Spleen (tissue), 11 donors: Measurements from ENCODE around the gene ADAMTS12. TPM values are rescaled to one million over a fixed set of nuclear protein-coding genes. Genes with fewer than 3 reads are reported as not detected.

ENCODE experiments used
- DNase-seq: peaks from one replicate; pipeline ENCODE4 v3.0.0-alpha.2; 2020
- H3K27ac ChIP-seq, 8 donors: fragments of 200-600 bp; sonication (generic) in 7 of 8; 1 replicate in 4 of 8; 2 replicates in 4 of 8; pipeline versions ENCODE4 v1.5.0 to v1.8.0; 2016 to 2021; ENCODE audit warnings: inconsistent platforms in 4 of 8, mild to moderate bottlenecking in 4 of 8, moderate library complexity in 1 of 8
- H3K27me3 ChIP-seq, 7 donors: fragments of 200-600 bp; sonication (generic) in 6 of 7; replicated peaks in 1 of 7; 1 replicate in 4 of 7; 2 replicates in 3 of 7; pipeline versions ENCODE4 v1.5.0 to v1.8.0; 2016 to 2021; ENCODE audit warnings: inconsistent platforms in 3 of 7, mild to moderate bottlenecking in 1 of 7
- H3K36me3 ChIP-seq, 6 donors: fragments of 200-600 bp; sonication (generic) in 5 of 6; 1 replicate in 4 of 6; 2 replicates in 2 of 6; pipeline versions ENCODE4 v1.5.0 to v1.8.0; 2016 to 2021; ENCODE audit warnings: inconsistent platforms in 2 of 6
- H3K4me1 ChIP-seq, 6 donors: fragments of 200-600 bp; sonication (generic) in 5 of 6; 1 replicate in 3 of 6; 2 replicates in 3 of 6; pipeline versions ENCODE4 v1.5.0 to v1.8.0; 2016 to 2021; ENCODE audit warnings: inconsistent platforms in 3 of 6
- H3K4me3 ChIP-seq, 8 donors: fragments of 200-600 bp; sonication (generic) in 7 of 8; 1 replicate in 4 of 8; 2 replicates in 4 of 8; pipeline versions ENCODE4 v1.5.0 to v1.8.0; 2016 to 2021; ENCODE audit warnings: inconsistent platforms in 4 of 8, mild to moderate bottlenecking in 4 of 8, moderate library complexity in 2 of 8
- H3K9me3 ChIP-seq, 8 donors: fragments of 200-600 bp; sonication (generic) in 7 of 8; 1 replicate in 4 of 8; 2 replicates in 4 of 8; pipeline versions ENCODE4 v1.5.0 to v1.8.0; 2016 to 2021; ENCODE audit warnings: inconsistent platforms in 4 of 8
- CTCF ChIP-seq, 11 experiments: fragments of 200-600 bp in 7 of 11; fragments of 450-650 bp in 4 of 11; sonication (generic) in 4 of 11; IDR thresholded peaks in 8 of 11; conservative IDR thresholded peaks in 3 of 11; 1 replicate in 7 of 11; 2 replicates in 4 of 11; pipeline versions ENCODE4 v1.4.0 to v1.8.0; 2016 to 2021; ENCODE audit warnings: antibody characterized with exemption in 11 of 11, inconsistent platforms in 4 of 11, mild to moderate bottlenecking in 1 of 11
- POLR2A ChIP-seq, 3 donors: fragments of 450-650 bp; IDR thresholded peaks; one replicate each; pipeline ENCODE4 v1.5.1; 2017; ENCODE audit warnings: antibody characterized with exemption in 3 of 3, mild to moderate bottlenecking in 1 of 3
- POLR2AphosphoS5 ChIP-seq, 3 donors: sonication (generic); formaldehyde crosslinking; IDR thresholded peaks; one replicate each; pipeline ENCODE4 v1.5.1; 2017; ENCODE audit warnings: antibody characterized with exemption in 3 of 3
- WGBS, 5 donors: extraction: QIAGEN DNeasy Blood & Tissue Kit in 3 of 5; methylation state at CpG; one replicate each; pipeline versions ENCODE4 v1.1.5 to v1.1.7; 2013 to 2018; 5-methylcytosine and 5-hydroxymethylcytosine counted together
- intact Hi-C: fragments of 100-400 bp; cut with DNase I; formaldehyde crosslinking; loops from one replicate; pipeline ENCODE4 v1.15.0; 2023; ENCODE audit warnings: low total_unique reads
- polyA plus RNA-seq, 3 donors: library from polyadenylated mRNA; stranded (reverse); fragments of 200-250 nt; gene quantifications; one replicate each; pipeline ENCODE4 v1.2.1, GENCODE V29; 2013
- total RNA-seq, 7 donors: library from RNA; depleted of rRNA in 3 of 7; stranded (reverse); fragments of >200 nt in 3 of 7; fragmentation: NEBNext Ultra II Directional in 4 of 7; extraction: Animal tissue kit (Norgen Biotek cat#: 25700) in 4 of 7; gene quantifications; one replicate each; pipeline versions ENCODE4 v1.1.0 to v1.2.1, GENCODE V29; 2016 to 2021
- donor health status: healthy with polysubstance abuse.
- donor health status: DM: no; HTN: no; CAD: no; lungs with moderate emphysema.
- donor health status: DM: no; HTN: no; CAD: no.
- donor health status: Bipolar disorder and iron deficiency.
- donor health status: healthy.
- donor health status: DM: no; HTN: no; CAD: no.
- donor health status: DM: yes; HTN: yes; CAD: no.

Gene ADAMTS12
- total and polyA plus RNA-seq, 10 donors = 0.07 to 4.3 (median 1.4) TPM

GRCh38 chr5:33735072-33735471 lies 156.7 kb downstream of the ADAMTS12 start:
- no peaks in the 10 kb centered on the region for H3K36me3 ChIP-seq
- no peak for DNase-seq
- H3K27ac ChIP-seq = no peak overlapping the region
- WGBS, 5 donors = 75 to 89% (median 84%) methylated on average over 4 of the region's 4 CpGs
- H3K4me1 ChIP-seq = no peaks in the 10 kb centered on the region
- no peak for TF ChIP-seq POLR2A (IDR thresholded peaks at IDR 0.05)
- TF ChIP-seq POLR2AphosphoS5 (IDR thresholded peaks at IDR 0.05) = no peak
- TF ChIP-seq CTCF (IDR thresholded peaks at IDR 0.05 in 8 of 11, conservative IDR thresholded peaks at IDR 0.05 in 3 of 11) = no peak
- intact Hi-C loops = no loop called here
- no peaks in the 10 kb centered on the region for H3K9me3 ChIP-seq
- no peak overlapping the region for H3K4me3 ChIP-seq
- no peaks in the 10 kb centered on the region for H3K27me3 ChIP-seq

GRCh38 chr5:33734537-33734936 lies 157.3 kb downstream of the ADAMTS12 start:
- no peak for DNase-seq
- 40 to 55% (median 50%) methylated on average over 3 of the region's 3 CpGs for WGBS, 5 donors
- H3K36me3 ChIP-seq = no peaks in the 10 kb centered on the region

GRCh38 chr5:33733225-33733624 lies 158.6 kb downstream of the ADAMTS12 start:
- DNase-seq = no peak
- H3K27ac ChIP-seq = no peak overlapping the region
- H3K9me3 ChIP-seq = no peaks in the 10 kb centered on the region
- no peak overlapping the region for H3K4me3 ChIP-seq
- 81 to 95% (median 91%) methylated on average over 3 of the region's 3 CpGs for WGBS, 5 donors
- H3K27me3 ChIP-seq = no peaks in the 10 kb centered on the region
- no peak for TF ChIP-seq CTCF (IDR thresholded peaks at IDR 0.05 in 8 of 11, conservative IDR thresholded peaks at IDR 0.05 in 3 of 11)
- no peak for TF ChIP-seq POLR2A (IDR thresholded peaks at IDR 0.05)
- TF ChIP-seq POLR2AphosphoS5 (IDR thresholded peaks at IDR 0.05) = no peak
- H3K36me3 ChIP-seq = no peaks in the 10 kb centered on the region
- no peaks in the 10 kb centered on the region for H3K4me1 ChIP-seq
- intact Hi-C loops = no loop called here

More at GRCh38 chr5:33734537-33734936, 157.3 kb downstream of the ADAMTS12 start:
- Histone ChIP-seq H3K9me3 (no peaks in the 10 kb centered on the region), H3K27ac (no peak overlapping the region), H3K27me3 (no peaks in the 10 kb centered on the region), H3K4me1 (no peaks in the 10 kb centered on the region), H3K4me3 (no peak overlapping the region)
- intact Hi-C loops = no loop called here
- TF ChIP-seq POLR2A (IDR thresholded peaks at IDR 0.05) (no peak), CTCF (IDR thresholded peaks at IDR 0.05 in 8 of 11, conservative IDR thresholded peaks at IDR 0.05 in 3 of 11) (no peak), POLR2AphosphoS5 (IDR thresholded peaks at IDR 0.05) (no peak)

- WGBS, 5 donors = 77 to 88% (median 84%) methylated on average over 9 of the region's 9 CpGs
- TF ChIP-seq POLR2A (IDR thresholded peaks at IDR 0.05) (no peak), POLR2AphosphoS5 (IDR thresholded peaks at IDR 0.05) (no peak), CTCF (IDR thresholded peaks at IDR 0.05 in 8 of 11, conservative IDR thresholded peaks at IDR 0.05 in 3 of 11) (no peak)
- H3K9me3 ChIP-seq = no peaks in the 10 kb centered on the region
- H3K27ac ChIP-seq = no peak overlapping the region
- H3K4me1 ChIP-seq = no peaks in the 10 kb centered on the region
- H3K36me3 ChIP-seq = no peaks in the 10 kb centered on the region
- no peak for DNase-seq
- intact Hi-C loops = no loop called here
- no peaks in the 10 kb centered on the region for H3K27me3 ChIP-seq
- H3K4me3 ChIP-seq = no peak overlapping the region
Measured at GRCh38 chr5:33726422-33727165, 165.2 kb downstream of the ADAMTS12 start.
